HepG2 (cell line): ENCODE measurements around the gene POU6F2. TPM values are rescaled to one million over a fixed set of nuclear protein-coding genes. Genes with fewer than 3 reads are reported as not detected.

Experiments used
- ATAC-seq: fragments of 200-7000 bp; cut with Tn5 transposase; 3 replicates; pipeline ENCODE4 v1.9.1; 2020; ENCODE audit warnings: mild to moderate bottlenecking, moderate library complexity
- BruUV-seq: library from RNA; stranded (reverse); fragments of 400-500 nt; replicated peaks from 2 replicates; lab custom pipeline; 2021; lab: Mats Ljungman, UMichigan
- CTCF ChIA-PET: fragments of 300-600 bp; formaldehyde crosslinking; extraction: SDS; loops from one replicate; lab custom pipeline; 2021; ENCODE audit warnings: low total read pairs, inconsistent platforms, low intra/inter-chr PET ratio; lab: Yijun Ruan, JAX
- POLR2A ChIA-PET: fragments of 350-600 bp; sonication (Branson Sonifier 250); formaldehyde crosslinking; loops from one replicate; lab custom pipeline; 2020; ENCODE audit warnings: antibody characterized with exemption, inconsistent platforms; lab: Yijun Ruan, JAX
- DNase-seq: peaks from one replicate; pipeline ENCODE4 v3.0.0-alpha.2; 2015; ENCODE audit warnings: low spot score
- FAIRE-seq: peaks from 3 replicates; lab custom pipeline; 2011; peaks lifted over from hg19 to GRCh38; lab: Jason Lieb, UNC
- H2AFZ ChIP-seq: one replicate; pipeline ENCODE4 v1.6.1; 2011; ENCODE audit warnings: low read length, inconsistent platforms
- H3K27ac ChIP-seq: fragments of 300-600 bp; 3 replicates; pipeline ENCODE4 v1.8.0; 2011; ENCODE audit warnings: mixed run types, mild to moderate bottlenecking, mixed read lengths, low read length, inconsistent platforms; ENCODE audit not compliant: insufficient read depth; ENCODE audit errors: extremely low read length
- H3K27me3 ChIP-seq, 2 experiments: fragments of 200-600 bp in 1 of 2; 2 replicates in 1 of 2; 3 replicates in 1 of 2; pipeline versions ENCODE4 v1.6.0 to v1.8.0; 2011; ENCODE audit warnings: low read length in 2 of 2, mild to moderate bottlenecking in 2 of 2, moderate library complexity in 2 of 2, inconsistent platforms in 1 of 2; ENCODE audit not compliant: insufficient read depth in 2 of 2, control insufficient read depth in 1 of 2
- H3K36me3 ChIP-seq, 2 experiments: fragments of 200-600 bp in 1 of 2; replicated peaks in 1 of 2; 2 replicates in 1 of 2; 3 replicates in 1 of 2; pipeline versions ENCODE4 v1.5.1 to v1.8.0; 2011; ENCODE audit warnings: low read length in 2 of 2, inconsistent platforms in 1 of 2; ENCODE audit not compliant: insufficient read depth in 2 of 2, control insufficient read depth in 1 of 2
- H3K4me1 ChIP-seq: 2 replicates; pipeline ENCODE4 v1.5.1; 2012; ENCODE audit warnings: low read length, inconsistent platforms; ENCODE audit not compliant: insufficient read depth
- H3K4me2 ChIP-seq: 2 replicates; pipeline ENCODE4 v1.6.0; 2011; ENCODE audit warnings: low read depth, low read length, inconsistent platforms
- H3K4me3 ChIP-seq, 3 experiments: fragments of 200-600 bp in 1 of 3; sonication (generic), shearing (Covaris generic) in 1 of 3; replicated peaks in 1 of 3; 2 replicates each; pipeline ENCODE4 v1.5.1; 2011 to 2016; ENCODE audit warnings: low read length in 3 of 3, inconsistent platforms in 2 of 3, low read depth in 2 of 3, mild to moderate bottlenecking in 2 of 3, control low read depth in 1 of 3, mixed read lengths in 1 of 3; ENCODE audit not compliant: insufficient read depth in 1 of 3
- H3K79me2 ChIP-seq: one replicate; pipeline ENCODE4 v1.6.1; 2011; ENCODE audit warnings: low read length, inconsistent platforms; ENCODE audit not compliant: insufficient read depth
- H3K9ac ChIP-seq: 2 replicates; pipeline ENCODE4 v1.6.0; 2011; ENCODE audit warnings: mild to moderate bottlenecking, low read depth, low read length, inconsistent platforms; ENCODE audit not compliant: insufficient read depth
- H3K9me3 ChIP-seq: 2 replicates; pipeline ENCODE4 v1.5.1; 2012; ENCODE audit warnings: mild to moderate bottlenecking, low read length
- H4K20me1 ChIP-seq: 2 replicates; pipeline ENCODE4 v1.6.0; 2011; ENCODE audit warnings: inconsistent platforms, mild to moderate bottlenecking, low read length, moderate library complexity; ENCODE audit not compliant: insufficient read depth
- HNRNPUL1 ChIP-seq: fragments of 200-400 bp; formaldehyde crosslinking; IDR thresholded peaks from 2 replicates; pipeline ENCODE4 v1.6.1; 2017; ENCODE audit warnings: low read depth, mild to moderate bottlenecking, low read length, moderate library complexity
- SP2 ChIP-seq: sonication (generic); formaldehyde crosslinking; IDR thresholded peaks from 2 replicates; pipeline ENCODE4 v1.5.1; 2020; ENCODE audit warnings: mild to moderate bottlenecking, missing genetic modification reagents
- ZBTB21 ChIP-seq: sonication (generic); formaldehyde crosslinking; IDR thresholded peaks from 2 replicates; pipeline ENCODE4 v1.4.0; 2020; ENCODE audit warnings: missing genetic modification reagents
- ZBTB8A ChIP-seq: sonication (generic); formaldehyde crosslinking; IDR thresholded peaks from 2 replicates; pipeline ENCODE4 v1.4.0; 2020; ENCODE audit warnings: mild to moderate bottlenecking, low read depth, missing genetic modification reagents, borderline replicate concordance
- ZNF460 ChIP-seq: sonication (generic); formaldehyde crosslinking; IDR thresholded peaks from 2 replicates; pipeline ENCODE4 v1.5.1; 2020; ENCODE audit warnings: missing genetic modification reagents, mild to moderate bottlenecking, borderline replicate concordance
- ZNF713 ChIP-seq: sonication (generic); formaldehyde crosslinking; IDR thresholded peaks from 2 replicates; pipeline ENCODE4 v1.4.0; 2020; ENCODE audit warnings: mild to moderate bottlenecking, missing genetic modification reagents
- WGBS: methylation state at CpG from one replicate; pipeline ENCODE4 v1.1.6; 2017; ENCODE audit warnings: low lambda C conversion rate; 5-methylcytosine and 5-hydroxymethylcytosine counted together
- in situ Hi-C: cut with HindIII; loops from 2 replicates; pipeline ENCODE4 v1.10.0; 2017; ENCODE audit warnings: low pct_unique_long_range_greater_than_20kb; ENCODE audit not compliant: extremely low pct_ligation_motif_present
- intact Hi-C: fragments of 100-400 bp; cut with micrococcal nuclease; formaldehyde crosslinking; loops from one replicate; pipeline ENCODE4 v1.10.0; 2022; ENCODE audit not compliant: unreplicated experiment
- polyA plus RNA-seq, 8 experiments: library from polyadenylated mRNA; depleted of rRNA in 3 of 8; stranded (reverse) in 7 of 8; unstranded in 1 of 8; fragments of >200 nt; fragmentation: Illumina TruSeq in 4 of 8; extraction: Trizol in 4 of 8; gene quantifications; 2 replicates each; pipeline versions ENCODE4 v1.2.1 to v1.2.3, GENCODE V29; 2011 to 2016; ENCODE audit warnings: low read depth in 4 of 8, missing spikeins in 1 of 8, mixed read lengths in 1 of 8; ENCODE audit not compliant: insufficient read depth in 1 of 8
- total RNA-seq, 5 experiments: library from RNA; depleted of rRNA; stranded (reverse); fragments of >200 nt; fragmentation: Illumina TruSeq; extraction: Trizol; gene quantifications; 2 replicates each; pipeline ENCODE4 v1.2.3, GENCODE V29; 2016; ENCODE audit warnings: low read depth in 1 of 5
- TF ChIP-seq, protein P1 (sequence below): IDR thresholded peaks from 2 replicates; pipeline ENCODE4 v1.6.1; 2016; ENCODE audit warnings: missing compliant biosample characterization, missing genetic modification reagents, borderline replicate concordance
- TF ChIP-seq, protein P2 (sequence below): sonication (generic); formaldehyde crosslinking; IDR thresholded peaks from 2 replicates; pipeline ENCODE4 v1.8.0; 2022; ENCODE audit warnings: missing genetic modification reagents, mild to moderate bottlenecking, inconsistent platforms, borderline replicate concordance

The POU6F2 gene
- total and polyA plus RNA-seq, 2 of the 13 experiments (the other 11 are each of a cell fraction or from before 2014, with no cell fraction given) = not detected

DNA sequence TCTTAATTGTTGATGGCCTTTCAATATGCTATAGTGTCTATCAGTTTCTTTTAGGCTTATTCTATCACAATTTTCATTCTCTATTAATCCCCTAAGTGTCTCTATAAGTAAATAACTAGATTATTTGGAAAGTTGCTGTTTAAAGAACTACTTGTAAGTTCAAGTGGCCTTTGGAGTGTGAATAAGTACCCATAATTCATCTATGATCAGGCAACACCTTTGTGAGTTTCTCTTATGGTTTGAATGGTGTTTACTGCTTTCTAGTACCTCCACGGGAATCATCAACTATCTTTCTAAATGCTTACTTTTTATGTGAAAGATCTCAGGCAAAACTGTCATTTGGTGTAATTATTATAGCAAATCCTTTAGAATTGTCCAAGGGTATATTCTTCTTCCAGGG lies 166.7 kb downstream of the POU6F2 start:
- ChIA-PET CTCF (no interaction called here), POLR2A (no interaction called here)
- Histone ChIP-seq H3K4me3 (no peak overlapping the region), H3K79me2 (no peaks in the 10 kb centered on the region), H3K9ac (no peak overlapping the region), H3K27me3 (no peaks in the 10 kb centered on the region), H3K4me2 (no peak overlapping the region), H3K36me3 (no peaks in the 10 kb centered on the region), H3K4me1 (no peaks in the 10 kb centered on the region), H3K27ac (no peak overlapping the region), H3K9me3 (no peaks in the 10 kb centered on the region), H2AFZ (no peak overlapping the region), H4K20me1 (no peaks in the 10 kb centered on the region)
- ATAC-seq (no peak), FAIRE-seq (no peak), DNase-seq (no peak)
- WGBS = 6% methylated on average over 1 of the region's 1 CpG
- TF ChIP-seq ZBTB8A = no peak
- TF ChIP-seq HNRNPUL1 = no peak
- TF ChIP-seq, protein P1, sequence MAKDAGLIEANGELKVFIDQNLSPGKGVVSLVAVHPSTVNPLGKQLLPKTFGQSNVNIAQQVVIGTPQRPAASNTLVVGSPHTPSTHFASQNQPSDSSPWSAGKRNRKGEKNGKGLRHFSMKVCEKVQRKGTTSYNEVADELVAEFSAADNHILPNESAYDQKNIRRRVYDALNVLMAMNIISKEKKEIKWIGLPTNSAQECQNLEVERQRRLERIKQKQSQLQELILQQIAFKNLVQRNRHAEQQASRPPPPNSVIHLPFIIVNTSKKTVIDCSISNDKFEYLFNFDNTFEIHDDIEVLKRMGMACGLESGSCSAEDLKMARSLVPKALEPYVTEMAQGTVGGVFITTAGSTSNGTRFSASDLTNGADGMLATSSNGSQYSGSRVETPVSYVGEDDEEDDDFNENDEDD (CRISPR knock-in tag) = no peak
- TF ChIP-seq, protein P2, sequence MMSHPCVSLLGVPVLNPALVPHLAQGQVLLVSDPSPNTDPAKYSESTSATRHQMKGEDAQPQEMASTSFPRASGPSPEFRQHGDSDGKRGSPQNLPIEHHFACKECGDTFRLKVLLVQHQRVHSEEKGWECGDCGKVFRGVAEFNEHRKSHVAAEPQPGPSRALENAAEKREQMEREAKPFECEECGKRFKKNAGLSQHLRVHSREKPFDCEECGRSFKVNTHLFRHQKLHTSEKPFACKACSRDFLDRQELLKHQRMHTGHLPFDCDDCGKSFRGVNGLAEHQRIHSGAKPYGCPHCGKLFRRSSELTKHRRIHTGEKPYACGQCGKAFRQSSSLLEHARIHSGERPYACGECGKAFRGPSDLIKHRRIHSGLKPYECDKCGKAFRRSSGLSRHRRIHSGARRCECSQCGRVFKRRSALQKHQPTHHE (CRISPR knock-in tag) = no peak
- no peak for TF ChIP-seq ZBTB21
- TF ChIP-seq ZNF460 (CRISPR knock-in tag) = no peak
- no peak for TF ChIP-seq SP2 (CRISPR knock-in tag)
- TF ChIP-seq ZNF713 (CRISPR knock-in tag) = no peak
- intact Hi-C loops = no loop called here
- BruUV-seq = no TSS peak
- in situ Hi-C loops = no loop called here
